Epithelial cell of proximal tubule (primary cell): Measurements from ENCODE around the gene TP73. TPM values are rescaled to one million over a fixed set of nuclear protein-coding genes. Genes with fewer than 3 reads are reported as not detected.

Experiments used
- DNase-seq: peaks from one replicate; pipeline ENCODE4 v3.0.0-alpha.2; 2011; ENCODE audit warnings: low read depth
- H3K4me3 ChIP-seq: 2 replicates; pipeline ENCODE4 v1.5.1; 2011; ENCODE audit warnings: low read depth, mild to moderate bottlenecking, low read length
- CTCF ChIP-seq: conservative IDR thresholded peaks from 2 replicates; pipeline ENCODE4 v1.5.1; 2012; ENCODE audit warnings: low read depth, mild to moderate bottlenecking, low read length
- total RNA-seq: library from RNA; depleted of rRNA; stranded (reverse); fragments of >200 nt; gene quantifications from 2 replicates; pipeline ENCODE4 v1.2.3, GENCODE V29; 2015

The TP73 gene
- total RNA-seq, 1 donor from 2014 or later, result not detected

GRCh38 chr1:3714284-3714741, 62.0 kb downstream of the TP73 start:
- no peak for TF ChIP-seq CTCF
- no peak overlapping the region for H3K4me3 ChIP-seq
- DNase-seq, result no peak

DNA sequence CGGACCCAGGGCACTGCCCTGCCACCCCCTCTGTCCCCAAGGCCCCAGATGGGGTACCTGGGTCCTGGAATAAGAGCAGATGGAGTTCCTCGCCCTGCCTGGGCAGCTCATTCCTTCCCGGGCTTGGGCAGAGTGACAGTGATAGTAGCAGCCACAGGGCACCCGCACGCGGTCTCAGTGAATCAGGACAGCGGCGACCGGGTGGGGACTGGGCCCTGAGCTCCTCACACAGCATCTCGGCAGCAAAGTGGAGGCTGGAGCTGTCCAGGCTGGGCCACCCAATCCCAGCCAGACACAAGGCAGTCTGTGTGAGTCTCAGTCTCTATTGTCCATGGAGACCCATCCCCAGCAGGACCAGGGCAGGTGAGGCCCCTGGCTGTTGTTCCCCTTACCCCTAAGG, 62.5 kb downstream of the TP73 start:
- H3K4me3 ChIP-seq, result no peak overlapping the region
- DNase-seq, result no peak
- TF ChIP-seq CTCF, result no peak

DNA sequence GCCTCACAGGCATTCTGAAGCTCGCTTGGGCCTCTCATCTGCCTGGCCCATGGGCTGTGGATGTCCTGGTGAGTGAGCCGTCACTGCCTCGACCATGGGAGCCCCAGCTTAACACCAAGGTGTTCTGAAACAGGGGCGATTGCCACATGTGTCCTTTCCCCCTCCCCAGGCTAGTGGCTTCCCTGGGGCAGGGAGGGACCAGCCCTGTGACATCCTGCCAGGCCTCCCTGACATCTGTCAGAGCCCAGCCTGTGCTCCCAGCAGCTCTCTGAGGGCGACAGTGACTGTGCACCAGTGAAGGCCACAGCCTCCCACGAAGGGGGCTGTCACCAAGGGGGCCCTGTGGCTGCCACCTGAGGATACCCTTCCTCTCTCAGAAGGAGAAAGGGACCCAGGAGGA, 64.0 kb downstream of the TP73 start:
- no peak overlapping the region for H3K4me3 ChIP-seq
- DNase-seq, result no peak
- no peak for TF ChIP-seq CTCF

GRCh38 chr1:3717041-3717714, 64.9 kb downstream of the TP73 start:
- DNase-seq, result no peak
- no peak for TF ChIP-seq CTCF
- no peak overlapping the region for H3K4me3 ChIP-seq

DNA sequence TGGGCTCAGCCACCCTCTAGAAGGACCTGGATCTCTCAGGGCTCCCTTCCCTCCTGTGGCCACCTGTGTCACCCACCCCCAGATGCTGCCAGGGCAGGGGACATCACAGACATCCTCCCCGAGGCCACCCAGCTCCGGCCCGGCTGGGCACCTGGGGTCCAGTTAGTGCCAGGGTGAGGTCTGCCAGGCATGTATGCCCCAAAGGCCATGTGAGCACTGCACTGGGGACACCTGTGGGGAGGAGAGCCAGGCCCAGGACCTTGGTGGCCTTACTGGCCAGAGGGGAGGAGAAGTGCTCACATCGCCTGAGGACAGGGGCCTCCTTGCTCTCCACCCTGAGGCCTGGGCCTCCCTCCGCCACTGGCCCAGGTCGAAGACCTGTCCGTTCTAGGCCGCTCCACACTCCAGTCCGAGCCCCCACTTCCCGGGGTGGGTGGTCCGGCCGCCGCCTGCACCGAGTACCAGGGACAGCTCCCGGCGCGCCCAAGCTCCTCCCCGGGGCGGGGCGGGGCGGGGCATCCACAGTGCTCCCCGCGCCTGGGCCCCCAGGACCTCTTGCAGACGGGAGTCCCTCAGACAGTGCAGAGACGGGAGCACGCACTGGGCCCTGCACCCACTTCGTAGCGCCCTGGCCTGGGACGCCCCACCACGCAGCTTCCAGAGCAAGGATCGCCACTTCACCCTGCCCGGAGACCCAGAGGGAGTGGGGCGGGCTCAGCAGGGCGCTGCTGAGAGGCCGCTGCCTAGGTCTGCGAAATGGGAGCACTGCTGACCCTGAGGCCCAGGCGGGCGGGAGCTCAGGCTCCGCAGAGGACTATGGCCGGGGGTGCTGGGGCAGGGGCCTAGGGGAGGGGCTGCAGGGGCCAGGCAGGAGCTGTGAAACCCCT, 65.6 kb downstream of the TP73 start:
- no peak for TF ChIP-seq CTCF
- no peak for DNase-seq
- no peak overlapping the region for H3K4me3 ChIP-seq

- no peak overlapping the region for H3K4me3 ChIP-seq
- TF ChIP-seq CTCF, result no peak
- DNase-seq, result no peak
Measured at GRCh38 chr1:3718764-3719163, 66.4 kb downstream of the TP73 start.
